HG02970 (cell line): ENCODE results near the gene ARHGEF2.
A peak's percentile ranks its signal among the peaks of the same experiment; 100 is the strongest.

Experiments
- ATAC-seq: cut with Tn5 transposase; IDR thresholded peaks from one replicate; pipeline ENCODE4 v1.9.1; 2021; ENCODE audit warnings: mild to moderate bottlenecking, moderate library complexity, moderate number of reproducible peaks; ENCODE audit not compliant: unreplicated experiment, low FRiP score

ARHGEF2 gene

GRCh38 chr1:155918660-155919059 is 59.7 kb downstream of the ARHGEF2 start:
- no peak for ATAC-seq

- no peak for ATAC-seq
Measured at GRCh38 chr1:155913969-155914757, 64.2 kb downstream of the ARHGEF2 start.

- no peak for ATAC-seq
Measured at GRCh38 chr1:155912056-155912536, 66.3 kb downstream of the ARHGEF2 start.

GRCh38 chr1:155911156-155912055 is 66.9 kb downstream of the ARHGEF2 start, which contains the start of gene RIT1:
Gene RIT1, minus strand, starts transcription at chr1:155911349. Its CDS starts 588 bp downstream, at chr1:155910761.
- peak; percentile 75 for ATAC-seq

DNA sequence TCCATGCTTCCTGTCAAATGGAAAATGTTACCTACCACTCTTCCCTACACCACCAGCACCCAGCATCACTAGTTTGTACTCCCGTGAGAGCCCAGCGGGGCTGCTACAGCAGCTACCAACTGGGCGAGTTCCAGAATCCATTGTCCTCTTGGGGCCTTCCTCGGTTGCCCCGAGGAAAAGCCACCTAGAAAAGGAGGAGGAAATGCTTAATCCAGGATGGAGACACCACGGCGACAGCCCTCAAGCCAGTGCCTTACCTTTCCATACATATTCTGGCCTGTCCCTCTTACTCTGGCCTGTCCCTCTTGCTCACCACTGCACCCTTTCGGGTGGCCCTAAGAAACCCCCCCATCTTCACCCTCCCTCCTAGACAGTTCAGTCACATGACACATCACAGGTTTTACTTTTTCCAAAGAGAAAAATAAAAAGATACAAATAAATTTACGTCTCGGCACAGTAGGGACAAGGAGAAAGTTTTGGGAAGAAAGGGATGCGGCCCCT is 67.7 kb downstream of the ARHGEF2 start:
- peak; percentile 17 for ATAC-seq

DNA sequence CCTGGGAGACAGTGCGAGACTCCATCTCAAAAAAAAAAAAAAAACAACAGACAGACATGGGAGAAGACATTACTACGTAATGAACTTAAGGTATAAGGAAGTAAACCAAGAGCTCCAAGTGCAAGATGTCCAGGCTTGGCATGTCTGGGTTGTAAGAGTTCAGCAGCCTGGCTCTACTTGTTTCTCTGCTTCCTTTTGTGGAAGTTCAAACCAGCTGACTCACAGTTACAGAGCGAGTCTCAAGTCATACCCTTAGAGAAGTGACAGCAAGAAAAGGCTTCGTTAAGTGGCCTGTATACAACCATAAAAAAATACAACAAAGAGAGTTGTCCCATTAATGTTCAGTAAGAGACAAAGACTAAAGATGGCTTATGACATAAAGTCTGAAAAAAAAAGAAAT is 68.5 kb downstream of the ARHGEF2 start:
- ATAC-seq: no peak

DNA sequence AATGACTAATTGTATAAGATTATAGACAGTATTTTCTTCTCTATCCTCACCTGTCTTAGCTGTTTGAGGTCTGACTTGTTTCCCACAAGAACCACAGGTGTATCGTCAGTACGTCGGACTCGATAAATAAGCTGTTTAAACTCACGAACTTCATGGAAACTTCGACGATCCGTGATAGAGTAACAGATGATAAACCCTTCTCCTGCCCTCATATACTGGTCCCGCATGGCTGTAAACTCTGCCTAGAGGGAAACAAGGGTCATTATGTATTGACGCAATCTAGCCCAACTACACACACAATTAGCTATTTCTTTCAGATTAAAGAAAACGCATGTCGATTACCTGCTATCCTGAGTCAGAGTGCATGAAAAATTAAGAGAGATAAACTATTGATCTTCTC is 74.1 kb downstream of the ARHGEF2 start:
- ATAC-seq: no peak

GRCh38 chr1:155900161-155900560 is 78.2 kb downstream of the ARHGEF2 start:
- ATAC-seq: no peak

- ATAC-seq: no peak
Measured at GRCh38 chr1:155899683-155900082, 78.7 kb downstream of the ARHGEF2 start.

GRCh38 chr1:155898888-155899287 is 79.5 kb downstream of the ARHGEF2 start:
- no peak for ATAC-seq

DNA sequence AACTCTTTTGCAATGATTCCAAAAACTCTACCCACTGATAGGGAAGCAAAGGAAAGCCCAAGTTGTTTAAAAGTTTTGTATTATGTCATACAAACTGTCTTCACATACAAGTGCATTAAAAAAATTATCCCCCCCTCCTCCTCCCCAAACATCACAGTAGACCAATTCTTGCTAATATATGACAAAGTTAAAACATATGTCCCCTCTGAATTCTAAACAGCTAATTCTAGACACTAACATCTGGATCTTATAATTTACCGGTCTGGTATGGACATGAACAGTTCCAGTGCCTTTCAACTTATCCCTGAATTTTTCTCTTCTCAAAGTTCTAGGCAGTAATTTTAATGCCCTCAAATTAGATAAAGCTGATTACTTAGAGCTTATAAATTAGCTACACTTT is 80.6 kb downstream of the ARHGEF2 start:
- no peak for ATAC-seq
